Measurements from ENCODE around the gene IL5RA. TPM values are rescaled to one million over a fixed set of nuclear protein-coding genes. Genes with fewer than 3 reads are reported as not detected.

The IL5RA gene
- total RNA-seq, 2 donors from 2014 or later = 1.5 to 7.6 TPM

DNA sequence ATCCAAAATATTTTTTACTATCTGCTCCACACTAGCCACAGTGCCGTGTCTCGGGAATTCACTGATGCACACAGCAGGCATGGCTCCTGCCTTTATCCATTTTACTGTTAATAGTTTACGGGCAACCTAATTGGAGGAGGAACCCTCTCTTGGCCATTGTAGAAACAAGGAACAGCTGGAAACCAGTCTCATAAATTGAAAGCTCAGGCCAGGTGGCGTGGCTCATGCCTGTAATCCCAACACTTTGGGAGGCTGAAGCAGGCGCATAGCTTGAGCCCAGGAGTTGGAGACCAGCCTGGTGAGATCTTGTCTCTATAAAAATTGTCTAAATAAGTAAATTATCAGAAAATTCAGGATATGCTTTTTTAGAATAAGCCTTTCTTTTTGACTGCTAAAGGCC lies 39.0 kb downstream of the IL5RA start:
- Histone ChIP-seq H3K27ac (no peak overlapping the region), H3K27me3 (replicated peaks; ENCODE audit: insufficient read depth) (no peaks in the 10 kb centered on the region), H3K4me1 (replicated peaks) (no peaks in the 10 kb centered on the region), H3K36me3 (no peaks in the 10 kb centered on the region), H3K9me3 (no peaks in the 10 kb centered on the region), H3K4me3 (no peak overlapping the region)
- TF ChIP-seq POLR2AphosphoS5 (IDR thresholded peaks at IDR 0.05) (no peak), POLR2A (IDR thresholded peaks at IDR 0.05) (no peak)
- TF ChIP-seq, protein P1, sequence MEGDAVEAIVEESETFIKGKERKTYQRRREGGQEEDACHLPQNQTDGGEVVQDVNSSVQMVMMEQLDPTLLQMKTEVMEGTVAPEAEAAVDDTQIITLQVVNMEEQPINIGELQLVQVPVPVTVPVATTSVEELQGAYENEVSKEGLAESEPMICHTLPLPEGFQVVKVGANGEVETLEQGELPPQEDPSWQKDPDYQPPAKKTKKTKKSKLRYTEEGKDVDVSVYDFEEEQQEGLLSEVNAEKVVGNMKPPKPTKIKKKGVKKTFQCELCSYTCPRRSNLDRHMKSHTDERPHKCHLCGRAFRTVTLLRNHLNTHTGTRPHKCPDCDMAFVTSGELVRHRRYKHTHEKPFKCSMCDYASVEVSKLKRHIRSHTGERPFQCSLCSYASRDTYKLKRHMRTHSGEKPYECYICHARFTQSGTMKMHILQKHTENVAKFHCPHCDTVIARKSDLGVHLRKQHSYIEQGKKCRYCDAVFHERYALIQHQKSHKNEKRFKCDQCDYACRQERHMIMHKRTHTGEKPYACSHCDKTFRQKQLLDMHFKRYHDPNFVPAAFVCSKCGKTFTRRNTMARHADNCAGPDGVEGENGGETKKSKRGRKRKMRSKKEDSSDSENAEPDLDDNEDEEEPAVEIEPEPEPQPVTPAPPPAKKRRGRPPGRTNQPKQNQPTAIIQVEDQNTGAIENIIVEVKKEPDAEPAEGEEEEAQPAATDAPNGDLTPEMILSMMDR (IDR thresholded peaks at IDR 0.05) = no peak
- WGBS = 32% methylated on average over 5 of the region's 5 CpGs
- no peak for DNase-seq (ENCODE audit: low spot score)
- intact Hi-C loops (cut with DNase I) = no loop called here

DNA sequence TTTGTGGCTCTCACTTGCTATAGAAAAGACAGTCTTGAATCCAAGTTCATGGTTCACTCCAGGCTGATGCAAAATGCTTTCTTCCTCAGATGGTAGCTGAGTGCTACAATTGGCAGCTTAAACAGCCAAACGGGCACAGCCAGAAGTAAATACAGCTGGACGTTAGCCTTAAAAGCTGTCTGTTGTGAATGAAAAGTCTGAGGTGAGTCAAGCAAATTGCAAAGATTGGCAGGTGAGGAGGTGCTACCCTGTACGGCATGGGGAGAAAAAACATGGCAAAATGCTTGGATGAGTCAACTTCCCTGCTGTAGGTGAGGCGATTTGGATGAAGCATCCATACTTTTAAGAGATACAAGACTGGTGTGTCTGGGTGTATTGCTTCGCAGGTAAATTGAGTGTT lies 40.5 kb downstream of the IL5RA start:
- WGBS = 69% methylated on average over 5 of the region's 5 CpGs
- no peaks in the 10 kb centered on the region for H3K9me3 ChIP-seq
- H3K27me3 ChIP-seq (replicated peaks; ENCODE audit: insufficient read depth) = no peaks in the 10 kb centered on the region
- H3K4me1 ChIP-seq (replicated peaks) = no peaks in the 10 kb centered on the region
- TF ChIP-seq POLR2A (IDR thresholded peaks at IDR 0.05) (no peak), POLR2AphosphoS5 (IDR thresholded peaks at IDR 0.05) (no peak)
- TF ChIP-seq, protein P1 (IDR thresholded peaks at IDR 0.05) = no peak
- no peak overlapping the region for H3K27ac ChIP-seq
- H3K36me3 ChIP-seq = no peaks in the 10 kb centered on the region
- no peak for DNase-seq (ENCODE audit: low spot score)
- no peak overlapping the region for H3K4me3 ChIP-seq
- intact Hi-C loops (cut with DNase I) = no loop called here

DNA sequence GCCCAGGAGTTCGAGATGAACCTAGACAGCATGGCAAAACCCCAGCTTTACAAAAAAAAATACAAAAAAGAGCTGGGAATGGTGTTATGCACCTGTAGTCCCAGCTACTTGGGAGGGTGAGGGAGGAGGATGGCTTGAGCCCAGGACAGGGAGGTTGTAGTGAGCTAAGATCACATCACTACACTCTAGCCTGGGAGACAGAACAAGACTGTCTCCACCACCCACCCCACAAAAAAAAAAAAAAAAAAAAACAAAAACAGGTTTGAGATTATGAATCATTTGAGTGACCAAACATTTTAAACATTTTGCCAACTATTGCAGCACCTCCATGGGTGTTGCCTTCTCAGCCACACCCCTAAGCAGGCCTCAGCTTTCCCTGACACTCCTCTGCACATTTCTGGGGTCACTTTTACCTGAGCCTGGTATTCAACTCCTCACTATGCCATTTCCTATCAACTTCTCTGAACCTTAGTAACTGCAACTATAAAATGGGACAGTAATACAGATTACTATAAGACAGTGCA lies 41.8 kb downstream of the IL5RA start:
- WGBS = 71% methylated on average over 1 of the region's 1 CpG

DNA sequence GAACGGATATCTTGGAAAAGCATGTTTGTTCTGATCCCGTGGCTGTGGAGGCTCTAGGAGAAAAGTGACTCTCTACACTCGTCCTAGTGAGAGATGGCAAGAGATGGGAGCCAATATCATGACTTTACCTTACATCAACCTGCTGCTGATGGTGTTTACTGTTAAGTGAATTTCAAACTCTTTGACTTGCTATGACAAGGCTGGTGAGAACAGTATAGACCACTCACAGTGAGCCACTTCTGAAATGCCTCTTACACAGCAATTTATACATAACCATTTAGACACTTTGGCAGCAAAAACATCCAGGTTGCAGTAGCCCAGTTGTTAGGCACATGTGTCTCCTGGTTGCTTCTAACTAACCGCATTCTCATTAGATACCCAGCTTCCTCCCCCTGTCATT lies 43.3 kb downstream of the IL5RA start:
- H3K27ac ChIP-seq = no peak overlapping the region
- DNase-seq (ENCODE audit: low spot score) = no peak
- no peaks in the 10 kb centered on the region for H3K27me3 ChIP-seq (replicated peaks; ENCODE audit: insufficient read depth)
- H3K4me3 ChIP-seq = no peak overlapping the region
- H3K36me3 ChIP-seq = no peaks in the 10 kb centered on the region
- no peaks in the 10 kb centered on the region for H3K9me3 ChIP-seq
- intact Hi-C loops (cut with DNase I) = no loop called here
- TF ChIP-seq, protein P1 (IDR thresholded peaks at IDR 0.05) = no peak
- TF ChIP-seq POLR2AphosphoS5 (IDR thresholded peaks at IDR 0.05) (no peak), POLR2A (IDR thresholded peaks at IDR 0.05) (no peak)
- WGBS = 94% methylated on average over 4 of the region's 4 CpGs
- no peaks in the 10 kb centered on the region for H3K4me1 ChIP-seq (replicated peaks)

More for the DNA sequence above, 41.8 kb downstream of the IL5RA start:
- no peaks in the 10 kb centered on the region for H3K9me3 ChIP-seq
- no peak overlapping the region for H3K27ac ChIP-seq
- no peaks in the 10 kb centered on the region for H3K36me3 ChIP-seq
- no peak for TF ChIP-seq POLR2AphosphoS5 (IDR thresholded peaks at IDR 0.05)
- TF ChIP-seq POLR2A (IDR thresholded peaks at IDR 0.05) = no peak
- TF ChIP-seq, protein P1 (IDR thresholded peaks at IDR 0.05) = no peak
- DNase-seq (ENCODE audit: low spot score) = no peak
- H3K27me3 ChIP-seq (replicated peaks; ENCODE audit: insufficient read depth) = no peaks in the 10 kb centered on the region
- H3K4me3 ChIP-seq = no peak overlapping the region
- H3K4me1 ChIP-seq (replicated peaks) = no peaks in the 10 kb centered on the region
- intact Hi-C loops (cut with DNase I) = no loop called here

DNA sequence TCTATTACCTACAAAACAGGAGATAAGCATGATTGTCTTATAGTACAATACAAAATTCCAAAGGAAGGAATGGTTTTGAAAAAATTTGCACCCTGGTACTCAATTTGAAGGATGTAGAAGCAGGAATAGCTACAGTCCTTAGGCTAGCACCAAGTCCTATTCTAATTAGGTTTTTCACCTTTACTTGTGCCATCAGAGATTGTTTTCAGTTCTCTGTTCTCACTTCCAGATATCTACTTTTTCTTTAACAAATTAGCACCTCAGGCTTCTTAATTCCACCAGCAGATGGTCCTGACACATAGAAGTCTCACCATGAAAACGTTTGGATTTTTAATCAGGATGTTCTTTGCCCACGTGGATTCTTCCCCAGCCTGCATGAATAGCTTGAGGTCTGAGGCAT lies 43.8 kb downstream of the IL5RA start:
- DNase-seq (ENCODE audit: low spot score) = no peak
- no peak for TF ChIP-seq POLR2A (IDR thresholded peaks at IDR 0.05)
- TF ChIP-seq POLR2AphosphoS5 (IDR thresholded peaks at IDR 0.05) = no peak
- TF ChIP-seq, protein P1 (IDR thresholded peaks at IDR 0.05) = no peak
- H3K4me3 ChIP-seq = no peak overlapping the region
- 41% methylated on average over 2 of the region's 2 CpGs for WGBS
- no peak overlapping the region for H3K27ac ChIP-seq
- H3K9me3 ChIP-seq = no peaks in the 10 kb centered on the region
- intact Hi-C loops (cut with DNase I) = no loop called here
- H3K27me3 ChIP-seq (replicated peaks; ENCODE audit: insufficient read depth) = no peaks in the 10 kb centered on the region
- no peaks in the 10 kb centered on the region for H3K36me3 ChIP-seq
- no peaks in the 10 kb centered on the region for H3K4me1 ChIP-seq (replicated peaks)

Measured in prostate gland (tissue), 2 donors.